Peyer's patch (tissue), 4 donors: Measurements from ENCODE around the gene ARHGAP31.

Source experiments
- POLR2A ChIP-seq, 2 donors: fragments of 450-650 bp; IDR thresholded peaks; one replicate each; pipeline ENCODE4 v1.5.1; 2017; ENCODE audit warnings: antibody characterized with exemption in 2 of 2, mild to moderate bottlenecking in 2 of 2, moderate library complexity in 2 of 2
- TF ChIP-seq, protein P1 (sequence below), 6 experiments: fragments of 450-650 bp in 4 of 6; fragments of 200-600 bp in 2 of 6; sonication (generic) in 1 of 6; IDR thresholded peaks; one replicate each; pipeline ENCODE4 v1.5.1; 2017 to 2019; ENCODE audit warnings: antibody characterized with exemption in 6 of 6, mild to moderate bottlenecking in 3 of 6, moderate library complexity in 1 of 6

DNA sequence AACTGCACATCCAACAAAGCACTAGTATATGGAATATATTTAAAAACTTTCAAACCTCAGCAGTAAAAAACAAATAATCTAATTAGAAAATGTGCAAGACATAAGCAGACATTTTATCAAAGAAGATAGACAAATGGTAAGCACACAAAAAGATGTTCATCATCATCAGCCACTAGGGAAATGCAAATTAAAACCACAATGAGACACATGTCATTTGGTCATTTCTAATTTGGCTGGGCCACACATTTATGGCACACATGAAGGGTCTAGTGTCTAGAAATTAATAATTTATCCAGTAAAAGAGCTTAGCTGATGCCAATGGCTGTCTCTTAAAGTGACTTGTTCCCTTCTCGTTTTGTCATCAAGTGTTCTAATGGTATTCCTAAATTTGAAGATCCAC lies 45.8 kb downstream of the ARHGAP31 start:
- TF ChIP-seq, protein P1, sequence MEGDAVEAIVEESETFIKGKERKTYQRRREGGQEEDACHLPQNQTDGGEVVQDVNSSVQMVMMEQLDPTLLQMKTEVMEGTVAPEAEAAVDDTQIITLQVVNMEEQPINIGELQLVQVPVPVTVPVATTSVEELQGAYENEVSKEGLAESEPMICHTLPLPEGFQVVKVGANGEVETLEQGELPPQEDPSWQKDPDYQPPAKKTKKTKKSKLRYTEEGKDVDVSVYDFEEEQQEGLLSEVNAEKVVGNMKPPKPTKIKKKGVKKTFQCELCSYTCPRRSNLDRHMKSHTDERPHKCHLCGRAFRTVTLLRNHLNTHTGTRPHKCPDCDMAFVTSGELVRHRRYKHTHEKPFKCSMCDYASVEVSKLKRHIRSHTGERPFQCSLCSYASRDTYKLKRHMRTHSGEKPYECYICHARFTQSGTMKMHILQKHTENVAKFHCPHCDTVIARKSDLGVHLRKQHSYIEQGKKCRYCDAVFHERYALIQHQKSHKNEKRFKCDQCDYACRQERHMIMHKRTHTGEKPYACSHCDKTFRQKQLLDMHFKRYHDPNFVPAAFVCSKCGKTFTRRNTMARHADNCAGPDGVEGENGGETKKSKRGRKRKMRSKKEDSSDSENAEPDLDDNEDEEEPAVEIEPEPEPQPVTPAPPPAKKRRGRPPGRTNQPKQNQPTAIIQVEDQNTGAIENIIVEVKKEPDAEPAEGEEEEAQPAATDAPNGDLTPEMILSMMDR (IDR thresholded peaks at IDR 0.05): no peak
- TF ChIP-seq POLR2A (IDR thresholded peaks at IDR 0.05): no peak
